T-helper 2 cell treated with Interferon-gamma antibody and Interleukin-4, amounts not matched to agents 100 ng/mL and 5 ng/mL, for 36 hours (primary cell): ENCODE measurements around the gene ZBTB8OS. TPM values are rescaled to one million over a fixed set of nuclear protein-coding genes. Genes with fewer than 3 reads are reported as not detected.

Experiments used
- intact Hi-C: fragments of 100-400 bp; cut with micrococcal nuclease; formaldehyde crosslinking; loops from one replicate; pipeline ENCODE4 v1.15.1; 2023
- total RNA-seq: library from RNA; stranded (reverse); gene quantifications from 2 replicates; pipeline ENCODE4 v1.2.3, GENCODE V29; 2022

The ZBTB8OS gene
- total RNA-seq, 1 donor from 2014 or later, result 52.9 TPM

GRCh38 chr1:32612189-32612881 lies 38.0 kb downstream of the ZBTB8OS start:
- intact Hi-C loops, result no loop called here

GRCh38 chr1:32611859-32612188 lies 38.5 kb downstream of the ZBTB8OS start:
- intact Hi-C loops, result no loop called here

GRCh38 chr1:32609180-32609579 lies 41.2 kb downstream of the ZBTB8OS start:
- intact Hi-C loops, result no loop called here

- intact Hi-C loops, result no loop called here
Measured at GRCh38 chr1:32606565-32607371, 43.6 kb downstream of the ZBTB8OS start.

GRCh38 chr1:32605711-32606424 lies 44.5 kb downstream of the ZBTB8OS start:
- intact Hi-C loops, result no loop called here

- intact Hi-C loops, result no loop called here
Measured at GRCh38 chr1:32600034-32600433, 50.3 kb downstream of the ZBTB8OS start.

GRCh38 chr1:32592943-32593342 lies 57.4 kb downstream of the ZBTB8OS start:
- intact Hi-C loops, result no loop called here

- intact Hi-C loops, result no loop called here
Measured at GRCh38 chr1:32580348-32581017, 69.9 kb downstream of the ZBTB8OS start.

Other genes starting within 250 kb of the ZBTB8OS start
- gene ZBTB8B, start 185.5 kb downstream of the ZBTB8OS start, total RNA-seq, result not detected in 2 replicates
- 0.39 and 0.64 TPM in 2 replicates for gene ZBTB8A, start 111.1 kb downstream of the ZBTB8OS start, total RNA-seq
- 315 and 316 TPM in 2 replicates for gene RBBP4, start 658 bp upstream of the ZBTB8OS start, total RNA-seq
- not detected in 2 replicates for gene SYNC, start 52.2 kb upstream of the ZBTB8OS start, total RNA-seq
- 157 and 164 TPM in 2 replicates for gene YARS1, start 166.8 kb upstream of the ZBTB8OS start, total RNA-seq
- gene S100PBP, start 167.1 kb upstream of the ZBTB8OS start, total RNA-seq, result 62.0 and 70.3 TPM in 2 replicates
- gene FNDC5, start 220.4 kb upstream of the ZBTB8OS start, total RNA-seq, result not detected in 2 replicates
- 0.18 TPM in 1 of 2 replicates, not detected in the other for gene HPCA, start 235.9 kb upstream of the ZBTB8OS start, total RNA-seq